ENCODE data around the gene TRA2A. TPM values are rescaled to one million over a fixed set of nuclear protein-coding genes. Genes with fewer than 3 reads are reported as not detected.
A peak's percentile ranks its signal among the peaks of the same experiment; 100 is the strongest.
"Not testable (repeated sequence)": the region's sequence is repeated elsewhere in the genome, so short reads cannot be mapped to it uniquely, and the experiment has no call there.

Gene TRA2A
- total RNA-seq, 3 donors from 2014 or later: 40.3 to 72.9 (median 46.2) TPM

GRCh38 chr7:23491502-23491901, 40.3 kb downstream of the TRA2A start:
- Histone ChIP-seq H3K36me3 (no peaks in the 10 kb centered on the region), H3K9me3 (no peaks in the 10 kb centered on the region), H3K27ac (no peak overlapping the region), H3K4me1 (no peaks in the 10 kb centered on the region), H3K27me3 (no peaks in the 10 kb centered on the region), H3K4me3 (no peak overlapping the region)
- TF ChIP-seq CTCF (IDR thresholded peaks at IDR 0.05): no peak
- no peak for TF ChIP-seq POLR2A (IDR thresholded peaks at IDR 0.05)
- no peak for TF ChIP-seq POLR2AphosphoS5 (IDR thresholded peaks at IDR 0.05)
- intact Hi-C loops (cut with DNase I; ENCODE audit: low total_unique reads): no loop called here
- DNase-seq (ENCODE audit: low spot score in 2 of 2): no peak

GRCh38 chr7:23490357-23491135, 41.2 kb downstream of the TRA2A start:
- DNase-seq (ENCODE audit: low spot score in 2 of 2): no peak
- H3K9me3 ChIP-seq: no peaks in the 10 kb centered on the region
- H3K36me3 ChIP-seq: no peaks in the 10 kb centered on the region
- no peaks in the 10 kb centered on the region for H3K4me1 ChIP-seq
- peak overlapping the region; percentile 45 to 72 (median 56) for H3K4me3 ChIP-seq
- TF ChIP-seq CTCF (IDR thresholded peaks at IDR 0.05): no peak
- no peak for TF ChIP-seq POLR2AphosphoS5 (IDR thresholded peaks at IDR 0.05)
- no peak for TF ChIP-seq POLR2A (IDR thresholded peaks at IDR 0.05)
- no peak overlapping the region for H3K27ac ChIP-seq
- intact Hi-C loops (cut with DNase I; ENCODE audit: low total_unique reads): no loop called here
- no peaks in the 10 kb centered on the region for H3K27me3 ChIP-seq

- H3K4me3 ChIP-seq; intact Hi-C loops (cut with DNase I; ENCODE audit: low total_unique reads); H3K36me3 ChIP-seq; H3K9me3 ChIP-seq; H3K4me1 ChIP-seq; H3K27me3 ChIP-seq; DNase-seq (ENCODE audit: low spot score in 2 of 2); H3K27ac ChIP-seq: not testable (repeated sequence)
Observed at GRCh38 chr7:23488714-23489113, 43.1 kb downstream of the TRA2A start.

GRCh38 chr7:23487670-23488069, 44.1 kb downstream of the TRA2A start:
- Histone ChIP-seq H3K9me3 (no peaks in the 10 kb centered on the region), H3K4me1 (no peaks in the 10 kb centered on the region), H3K27ac (no peak overlapping the region), H3K27me3 (no peaks in the 10 kb centered on the region), H3K36me3 (no peaks in the 10 kb centered on the region), H3K4me3 (no peak overlapping the region)
- intact Hi-C loops (cut with DNase I; ENCODE audit: low total_unique reads): no loop called here
- DNase-seq (ENCODE audit: low spot score in 2 of 2): no peak
- no peak for TF ChIP-seq CTCF (IDR thresholded peaks at IDR 0.05)
- TF ChIP-seq POLR2A (IDR thresholded peaks at IDR 0.05): no peak
- no peak for TF ChIP-seq POLR2AphosphoS5 (IDR thresholded peaks at IDR 0.05)

GRCh38 chr7:23486002-23486773, 45.6 kb downstream of the TRA2A start:
- no peaks in the 10 kb centered on the region for H3K4me1 ChIP-seq
- no peak overlapping the region for H3K4me3 ChIP-seq
- no peak overlapping the region for H3K27ac ChIP-seq
- no peaks in the 10 kb centered on the region for H3K27me3 ChIP-seq
- no peaks in the 10 kb centered on the region for H3K9me3 ChIP-seq
- no peak for TF ChIP-seq POLR2AphosphoS5 (IDR thresholded peaks at IDR 0.05)
- no peak for TF ChIP-seq POLR2A (IDR thresholded peaks at IDR 0.05)
- no peak for TF ChIP-seq CTCF (IDR thresholded peaks at IDR 0.05)
- no peak for DNase-seq (ENCODE audit: low spot score in 2 of 2)
- H3K36me3 ChIP-seq: no peaks in the 10 kb centered on the region
- intact Hi-C loops (cut with DNase I; ENCODE audit: low total_unique reads): no loop called here
